ENCODE data around the gene NRK.

The NRK gene

DNA sequence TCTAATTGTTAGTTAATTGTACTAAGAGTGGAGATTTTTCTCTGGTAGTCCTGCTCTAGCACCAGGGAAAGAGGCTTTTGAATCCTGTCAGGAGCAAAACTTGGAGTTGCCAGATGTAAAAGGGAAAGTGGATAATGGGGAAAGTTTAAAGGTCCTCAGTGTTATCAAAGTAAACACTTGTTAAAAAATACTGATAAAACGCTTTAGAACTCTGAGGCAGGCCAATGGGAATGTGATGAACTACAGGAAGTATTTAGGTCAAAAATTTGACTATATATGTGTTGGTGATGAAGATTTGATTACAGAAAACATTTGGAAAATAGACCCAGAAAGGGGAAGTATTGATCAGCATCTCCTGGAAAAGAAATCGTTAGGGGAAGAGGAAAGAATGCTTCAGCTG, 183.3 kb downstream of the NRK start (continued):
- TF ChIP-seq ELK4 (IDR thresholded peaks at IDR 0.05; ENCODE audit: borderline replicate concordance, low read depth, low read length), result no peak
- no peak for TF ChIP-seq ZNF19 (tag by site-specific recombination; IDR thresholded peaks at IDR 0.05; ENCODE audit: low read depth)
- TF ChIP-seq ZBTB17 (tag by site-specific recombination; IDR thresholded peaks at IDR 0.05), result no peak
- TF ChIP-seq ZNF701 (tag by site-specific recombination; IDR thresholded peaks at IDR 0.05), result no peak
- TF ChIP-seq ZBTB7A (tag by site-specific recombination; IDR thresholded peaks at IDR 0.05; ENCODE audit: low read depth), result no peak
- TF ChIP-seq SP2 (tag by site-specific recombination; IDR thresholded peaks at IDR 0.05), result no peak
- no peak for TF ChIP-seq BCL11A (tag by site-specific recombination; IDR thresholded peaks at IDR 0.05; ENCODE audit: low read depth)
- TF ChIP-seq KLF9 (tag by site-specific recombination; IDR thresholded peaks at IDR 0.05; ENCODE audit: low read depth), result no peak
- TF ChIP-seq ZNF423 (tag by site-specific recombination; IDR thresholded peaks at IDR 0.05), result no peak

DNA sequence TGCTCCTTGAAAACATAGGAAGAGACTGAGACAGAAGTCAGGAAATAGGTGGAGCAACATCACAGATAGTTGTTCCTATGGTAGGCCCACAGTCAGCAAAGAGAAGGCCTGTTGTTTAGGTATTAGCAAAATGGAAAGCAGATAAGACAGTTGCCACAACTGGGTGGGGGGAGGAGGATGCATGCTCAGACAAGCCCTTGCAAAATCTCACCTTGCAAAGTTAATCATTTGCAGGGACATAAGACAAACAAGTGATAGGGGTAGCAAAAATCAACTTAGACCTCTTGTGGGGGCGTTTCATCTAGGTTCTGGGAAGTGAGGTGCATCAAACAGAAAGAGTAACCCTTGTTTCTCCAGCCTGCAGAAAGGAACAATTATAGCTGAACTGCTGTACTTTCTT, 185.5 kb downstream of the NRK start:
- CTCF ChIA-PET, result no interaction called here
- Histone ChIP-seq H3K36me3 (ENCODE audit: control insufficient read depth in 2 of 2, insufficient read depth in 1 of 2, low read length in 2 of 2) (no peaks in the 10 kb centered on the region), H3K4me3 (ENCODE audit: low read depth, low read length) (no peak overlapping the region), H3K4me1 (ENCODE audit: control insufficient read depth, insufficient read depth, low read length) (no peaks in the 10 kb centered on the region), H3K27ac (ENCODE audit: extremely low read depth, low read depth, low read length) (no peak overlapping the region), H3K9me3 (ENCODE audit: control insufficient read depth, insufficient read depth, low read depth, low read length) (no peaks in the 10 kb centered on the region)
- TF ChIP-seq ZSCAN30 (tag by site-specific recombination; IDR thresholded peaks at IDR 0.05) (no peak), ZNF785 (tag by site-specific recombination; IDR thresholded peaks at IDR 0.05) (no peak), ZNF707 (tag by site-specific recombination; IDR thresholded peaks at IDR 0.05) (no peak), ZNF501 (tag by site-specific recombination; IDR thresholded peaks at IDR 0.05) (no peak), HOXD13 (CRISPR knock-in tag; IDR thresholded peaks at IDR 0.05; ENCODE audit: borderline replicate concordance) (no peak), SP3 (tag by site-specific recombination; IDR thresholded peaks at IDR 0.05) (no peak), ZNF548 (tag by site-specific recombination; IDR thresholded peaks at IDR 0.05) (no peak), ZNF670 (tag by site-specific recombination; IDR thresholded peaks at IDR 0.05; ENCODE audit: low read depth) (no peak)
- TF ChIP-seq, protein P1, sequence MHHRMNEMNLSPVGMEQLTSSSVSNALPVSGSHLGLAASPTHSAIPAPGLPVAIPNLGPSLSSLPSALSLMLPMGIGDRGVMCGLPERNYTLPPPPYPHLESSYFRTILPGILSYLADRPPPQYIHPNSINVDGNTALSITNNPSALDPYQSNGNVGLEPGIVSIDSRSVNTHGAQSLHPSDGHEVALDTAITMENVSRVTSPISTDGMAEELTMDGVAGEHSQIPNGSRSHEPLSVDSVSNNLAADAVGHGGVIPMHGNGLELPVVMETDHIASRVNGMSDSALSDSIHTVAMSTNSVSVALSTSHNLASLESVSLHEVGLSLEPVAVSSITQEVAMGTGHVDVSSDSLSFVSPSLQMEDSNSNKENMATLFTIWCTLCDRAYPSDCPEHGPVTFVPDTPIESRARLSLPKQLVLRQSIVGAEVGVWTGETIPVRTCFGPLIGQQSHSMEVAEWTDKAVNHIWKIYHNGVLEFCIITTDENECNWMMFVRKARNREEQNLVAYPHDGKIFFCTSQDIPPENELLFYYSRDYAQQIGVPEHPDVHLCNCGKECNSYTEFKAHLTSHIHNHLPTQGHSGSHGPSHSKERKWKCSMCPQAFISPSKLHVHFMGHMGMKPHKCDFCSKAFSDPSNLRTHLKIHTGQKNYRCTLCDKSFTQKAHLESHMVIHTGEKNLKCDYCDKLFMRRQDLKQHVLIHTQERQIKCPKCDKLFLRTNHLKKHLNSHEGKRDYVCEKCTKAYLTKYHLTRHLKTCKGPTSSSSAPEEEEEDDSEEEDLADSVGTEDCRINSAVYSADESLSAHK (tag by site-specific recombination; IDR thresholded peaks at IDR 0.05), result no peak
- TF ChIP-seq, protein P2, sequence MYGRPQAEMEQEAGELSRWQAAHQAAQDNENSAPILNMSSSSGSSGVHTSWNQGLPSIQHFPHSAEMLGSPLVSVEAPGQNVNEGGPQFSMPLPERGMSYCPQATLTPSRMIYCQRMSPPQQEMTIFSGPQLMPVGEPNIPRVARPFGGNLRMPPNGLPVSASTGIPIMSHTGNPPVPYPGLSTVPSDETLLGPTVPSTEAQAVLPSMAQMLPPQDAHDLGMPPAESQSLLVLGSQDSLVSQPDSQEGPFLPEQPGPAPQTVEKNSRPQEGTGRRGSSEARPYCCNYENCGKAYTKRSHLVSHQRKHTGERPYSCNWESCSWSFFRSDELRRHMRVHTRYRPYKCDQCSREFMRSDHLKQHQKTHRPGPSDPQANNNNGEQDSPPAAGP (tag by site-specific recombination; IDR thresholded peaks at IDR 0.05), result no peak
- POLR2A ChIA-PET, result no interaction called here

Data from HEK293 (cell line).